Neural cell (in vitro differentiated cells): ENCODE results near the gene FRMD4B. TPM values are rescaled to one million over a fixed set of nuclear protein-coding genes. Genes with fewer than 3 reads are reported as not detected.

ENCODE experiments used
- H2AFZ ChIP-seq: fragments of 200-600, 300-800 bp; sonication (generic), shearing (Covaris generic); 2 replicates; pipeline ENCODE4 v1.6.0; 2014; ENCODE audit warnings: low read depth, mild to moderate bottlenecking, antibody characterized with exemption, low read length, moderate library complexity
- H3F3A ChIP-seq: fragments of 200-600 bp; shearing (Covaris generic); 2 replicates; pipeline ENCODE4 v1.6.1; 2016; ENCODE audit warnings: mild to moderate bottlenecking, moderate library complexity, mixed read lengths, antibody characterized with exemption, low read length; ENCODE audit not compliant: insufficient read depth, poor library complexity, severe bottlenecking
- H3K27ac ChIP-seq: fragments of 200-600, 300-800 bp; sonication (generic), shearing (Covaris generic); 2 replicates; pipeline ENCODE4 v1.5.1; 2014; ENCODE audit warnings: mild to moderate bottlenecking, low read length, moderate library complexity
- H3K27me3 ChIP-seq: fragments of 300-800, 200-600 bp; sonication (generic), shearing (Covaris generic); 2 replicates; pipeline ENCODE4 v1.6.0; 2014; ENCODE audit warnings: mild to moderate bottlenecking, low read depth, low read length, moderate library complexity; ENCODE audit not compliant: insufficient read depth
- H3K36me3 ChIP-seq: fragments of 300-800, 200-600 bp; sonication (generic), shearing (Covaris generic); 2 replicates; pipeline ENCODE4 v1.5.1; 2014; ENCODE audit warnings: mild to moderate bottlenecking, antibody characterized with exemption, low read length, moderate library complexity; ENCODE audit not compliant: insufficient read depth
- H3K4me2 ChIP-seq: fragments of 300-800, 200-600 bp; sonication (generic), shearing (Covaris generic); 2 replicates; pipeline ENCODE4 v1.6.0; 2014; ENCODE audit warnings: mild to moderate bottlenecking, low read length
- H3K4me3 ChIP-seq: fragments of 300-800, 200-600 bp; sonication (generic), shearing (Covaris generic); 2 replicates; pipeline ENCODE4 v1.5.1; 2014; ENCODE audit warnings: mild to moderate bottlenecking, low read length, moderate library complexity
- H3K79me2 ChIP-seq: fragments of 200-600 bp; shearing (Covaris generic); replicated peaks from 2 replicates; pipeline ENCODE4 v1.6.0; 2014; ENCODE audit warnings: mild to moderate bottlenecking, low read length, moderate library complexity; ENCODE audit not compliant: insufficient read depth
- H3K9ac ChIP-seq: fragments of 300-800, 200-600 bp; sonication (generic), shearing (Covaris generic); 2 replicates; pipeline ENCODE4 v1.6.1; 2016; ENCODE audit warnings: mild to moderate bottlenecking, low read length, mixed read lengths
- H3K9me2 ChIP-seq: fragments of 200-600 bp; shearing (Covaris generic); 2 replicates; pipeline ENCODE4 v1.6.1; 2016; ENCODE audit warnings: mild to moderate bottlenecking, low read length, mixed read lengths; ENCODE audit not compliant: insufficient read depth
- H3K9me3 ChIP-seq: fragments of 200-600, 300-800 bp; sonication (generic), shearing (Covaris generic); 2 replicates; pipeline ENCODE4 v1.6.1; 2016; ENCODE audit warnings: mild to moderate bottlenecking, mixed run types, low read length, moderate library complexity, mixed read lengths
- H4K20me1 ChIP-seq: fragments of 200-600 bp; shearing (Covaris generic); 2 replicates; pipeline ENCODE4 v1.6.1; 2016; ENCODE audit warnings: mild to moderate bottlenecking, mixed run types; ENCODE audit not compliant: insufficient read depth
- EP300 ChIP-seq: fragments of 450-650 bp; conservative IDR thresholded peaks from 2 replicates; pipeline ENCODE4 v1.6.1; 2014; ENCODE audit warnings: antibody characterized with exemption, mild to moderate bottlenecking, moderate library complexity; ENCODE audit not compliant: poor library complexity, severe bottlenecking
- EZH2 ChIP-seq: fragments of 200-600, 300-800 bp; shearing (Covaris generic), sonication (generic); IDR thresholded peaks from 2 replicates; pipeline ENCODE4 v1.6.1; 2014; ENCODE audit warnings: antibody characterized with exemption, low read length, borderline replicate concordance, mild to moderate bottlenecking; ENCODE audit not compliant: insufficient read depth, poor library complexity, severe bottlenecking
- MXI1 ChIP-seq: fragments of 450-650 bp; conservative IDR thresholded peaks from 2 replicates; pipeline ENCODE4 v1.6.1; 2014; ENCODE audit warnings: antibody characterized with exemption, mild to moderate bottlenecking; ENCODE audit not compliant: poor library complexity, severe bottlenecking
- POLR2AphosphoS5 ChIP-seq: IDR thresholded peaks from 2 replicates; pipeline ENCODE4 v1.6.1; 2012
- RAD21 ChIP-seq: fragments of 450-650 bp; conservative IDR thresholded peaks from 2 replicates; pipeline ENCODE4 v1.6.1; 2014; ENCODE audit warnings: antibody characterized with exemption, mild to moderate bottlenecking, moderate library complexity
- SMC3 ChIP-seq: fragments of 450-650 bp; conservative IDR thresholded peaks from 2 replicates; pipeline ENCODE4 v1.6.1; 2014; ENCODE audit warnings: antibody characterized with exemption, mild to moderate bottlenecking, moderate library complexity; ENCODE audit not compliant: poor library complexity
- TAF1 ChIP-seq: IDR thresholded peaks from 2 replicates; pipeline ENCODE4 v1.6.1; 2012; ENCODE audit warnings: low read depth
- polyA plus RNA-seq: library from polyadenylated mRNA; depleted of rRNA; stranded (reverse); fragments of >200 nt; gene quantifications from 2 replicates; pipeline ENCODE4 v1.2.3, GENCODE V29; 2014
- TF ChIP-seq, protein P1 (sequence below): fragments of 450-650 bp; IDR thresholded peaks from 2 replicates; pipeline ENCODE4 v1.5.1; 2014; ENCODE audit warnings: antibody characterized with exemption, mild to moderate bottlenecking, moderate library complexity; ENCODE audit not compliant: poor library complexity, severe bottlenecking
- TF ChIP-seq, protein P2 (sequence below): IDR thresholded peaks from 2 replicates; pipeline ENCODE4 v1.6.1; 2012; ENCODE audit warnings: borderline replicate concordance

The FRMD4B gene
- polyA plus RNA-seq, 1 donor from 2014 or later = 6.2 TPM

DNA sequence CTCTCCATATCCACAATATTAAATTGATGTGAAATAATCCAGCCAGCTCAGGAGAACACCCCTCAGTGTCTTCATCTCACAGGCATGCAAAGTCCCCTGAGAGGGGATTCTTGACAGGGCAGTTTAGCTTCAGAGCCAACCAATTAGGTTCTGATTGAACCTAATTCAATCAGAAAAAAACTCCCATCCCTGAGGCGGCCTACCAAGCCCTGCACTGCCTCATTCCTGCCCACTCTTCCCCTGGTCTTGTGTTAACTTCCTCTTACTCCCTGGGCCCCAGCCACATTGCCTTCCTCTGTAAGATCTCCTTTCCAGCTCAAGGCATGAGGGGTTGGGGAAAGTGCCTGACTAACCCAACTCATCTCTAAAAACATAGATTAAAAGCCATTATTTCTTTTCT is 46.1 kb downstream of the FRMD4B start:
- H3K4me3 ChIP-seq = no peak overlapping the region
- H3K9me3 ChIP-seq = no peaks in the 10 kb centered on the region
- H3K36me3 ChIP-seq = no peaks in the 10 kb centered on the region
- no peaks in the 10 kb centered on the region for H4K20me1 ChIP-seq
- H3K27ac ChIP-seq = no peak overlapping the region
- H3K4me2 ChIP-seq = no peak overlapping the region
- TF ChIP-seq RAD21 (no peak), POLR2AphosphoS5 (no peak), MXI1 (no peak), EZH2 (no peak), SMC3 (no peak), EP300 (no peak), TAF1 (no peak)
- TF ChIP-seq, protein P1, sequence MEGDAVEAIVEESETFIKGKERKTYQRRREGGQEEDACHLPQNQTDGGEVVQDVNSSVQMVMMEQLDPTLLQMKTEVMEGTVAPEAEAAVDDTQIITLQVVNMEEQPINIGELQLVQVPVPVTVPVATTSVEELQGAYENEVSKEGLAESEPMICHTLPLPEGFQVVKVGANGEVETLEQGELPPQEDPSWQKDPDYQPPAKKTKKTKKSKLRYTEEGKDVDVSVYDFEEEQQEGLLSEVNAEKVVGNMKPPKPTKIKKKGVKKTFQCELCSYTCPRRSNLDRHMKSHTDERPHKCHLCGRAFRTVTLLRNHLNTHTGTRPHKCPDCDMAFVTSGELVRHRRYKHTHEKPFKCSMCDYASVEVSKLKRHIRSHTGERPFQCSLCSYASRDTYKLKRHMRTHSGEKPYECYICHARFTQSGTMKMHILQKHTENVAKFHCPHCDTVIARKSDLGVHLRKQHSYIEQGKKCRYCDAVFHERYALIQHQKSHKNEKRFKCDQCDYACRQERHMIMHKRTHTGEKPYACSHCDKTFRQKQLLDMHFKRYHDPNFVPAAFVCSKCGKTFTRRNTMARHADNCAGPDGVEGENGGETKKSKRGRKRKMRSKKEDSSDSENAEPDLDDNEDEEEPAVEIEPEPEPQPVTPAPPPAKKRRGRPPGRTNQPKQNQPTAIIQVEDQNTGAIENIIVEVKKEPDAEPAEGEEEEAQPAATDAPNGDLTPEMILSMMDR = no peak
- TF ChIP-seq, protein P2, sequence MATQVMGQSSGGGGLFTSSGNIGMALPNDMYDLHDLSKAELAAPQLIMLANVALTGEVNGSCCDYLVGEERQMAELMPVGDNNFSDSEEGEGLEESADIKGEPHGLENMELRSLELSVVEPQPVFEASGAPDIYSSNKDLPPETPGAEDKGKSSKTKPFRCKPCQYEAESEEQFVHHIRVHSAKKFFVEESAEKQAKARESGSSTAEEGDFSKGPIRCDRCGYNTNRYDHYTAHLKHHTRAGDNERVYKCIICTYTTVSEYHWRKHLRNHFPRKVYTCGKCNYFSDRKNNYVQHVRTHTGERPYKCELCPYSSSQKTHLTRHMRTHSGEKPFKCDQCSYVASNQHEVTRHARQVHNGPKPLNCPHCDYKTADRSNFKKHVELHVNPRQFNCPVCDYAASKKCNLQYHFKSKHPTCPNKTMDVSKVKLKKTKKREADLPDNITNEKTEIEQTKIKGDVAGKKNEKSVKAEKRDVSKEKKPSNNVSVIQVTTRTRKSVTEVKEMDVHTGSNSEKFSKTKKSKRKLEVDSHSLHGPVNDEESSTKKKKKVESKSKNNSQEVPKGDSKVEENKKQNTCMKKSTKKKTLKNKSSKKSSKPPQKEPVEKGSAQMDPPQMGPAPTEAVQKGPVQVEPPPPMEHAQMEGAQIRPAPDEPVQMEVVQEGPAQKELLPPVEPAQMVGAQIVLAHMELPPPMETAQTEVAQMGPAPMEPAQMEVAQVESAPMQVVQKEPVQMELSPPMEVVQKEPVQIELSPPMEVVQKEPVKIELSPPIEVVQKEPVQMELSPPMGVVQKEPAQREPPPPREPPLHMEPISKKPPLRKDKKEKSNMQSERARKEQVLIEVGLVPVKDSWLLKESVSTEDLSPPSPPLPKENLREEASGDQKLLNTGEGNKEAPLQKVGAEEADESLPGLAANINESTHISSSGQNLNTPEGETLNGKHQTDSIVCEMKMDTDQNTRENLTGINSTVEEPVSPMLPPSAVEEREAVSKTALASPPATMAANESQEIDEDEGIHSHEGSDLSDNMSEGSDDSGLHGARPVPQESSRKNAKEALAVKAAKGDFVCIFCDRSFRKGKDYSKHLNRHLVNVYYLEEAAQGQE = no peak
- no peak overlapping the region for H3K9ac ChIP-seq
- H3K27me3 ChIP-seq = no peaks in the 10 kb centered on the region
- no peaks in the 10 kb centered on the region for H3F3A ChIP-seq
- no peaks in the 10 kb centered on the region for H3K79me2 ChIP-seq
- no peaks in the 10 kb centered on the region for H3K9me2 ChIP-seq
- no peak overlapping the region for H2AFZ ChIP-seq

DNA sequence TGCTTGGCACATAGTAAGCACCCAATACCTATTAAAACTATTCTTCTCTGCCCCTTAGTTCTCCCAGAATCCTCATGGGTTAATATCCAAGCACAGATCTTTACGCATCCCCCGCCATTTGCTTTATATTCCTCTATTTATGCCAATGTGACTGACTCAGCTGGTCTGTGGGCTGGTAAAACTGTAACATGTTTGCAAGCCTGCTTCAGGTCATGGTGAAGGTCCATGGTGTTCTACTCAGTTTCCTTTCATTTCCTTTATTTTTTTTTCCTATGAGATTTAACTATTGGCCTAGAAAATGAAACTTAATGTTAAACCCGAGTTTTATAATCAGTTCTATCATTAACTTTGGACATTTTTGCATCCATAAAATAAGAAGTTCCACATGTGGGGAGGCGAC is 47.0 kb downstream of the FRMD4B start:
- no peaks in the 10 kb centered on the region for H3F3A ChIP-seq
- H3K27ac ChIP-seq = no peak overlapping the region
- H3K9ac ChIP-seq = no peak overlapping the region
- no peak overlapping the region for H2AFZ ChIP-seq
- no peaks in the 10 kb centered on the region for H3K36me3 ChIP-seq
- no peaks in the 10 kb centered on the region for H3K79me2 ChIP-seq
- no peaks in the 10 kb centered on the region for H3K27me3 ChIP-seq
- no peak overlapping the region for H3K4me2 ChIP-seq
- no peak for TF ChIP-seq MXI1
- TF ChIP-seq SMC3 = no peak
- TF ChIP-seq, protein P1 = no peak
- TF ChIP-seq, protein P2 = no peak
- no peak for TF ChIP-seq EP300
- no peak for TF ChIP-seq TAF1
- no peak for TF ChIP-seq RAD21
- no peak for TF ChIP-seq EZH2
- TF ChIP-seq POLR2AphosphoS5 = no peak
- no peak overlapping the region for H3K4me3 ChIP-seq
- H3K9me3 ChIP-seq = no peaks in the 10 kb centered on the region
- H3K9me2 ChIP-seq = no peaks in the 10 kb centered on the region
- no peaks in the 10 kb centered on the region for H4K20me1 ChIP-seq
